GM19397 (cell line): ENCODE results near the gene ABHD6.
"Not testable (repeated sequence)": the region's sequence is repeated elsewhere in the genome, so short reads cannot be mapped to it uniquely, and the experiment has no call there.

ENCODE experiments used
- ATAC-seq: cut with Tn5 transposase; IDR thresholded peaks from one replicate; pipeline ENCODE4 v1.9.1; 2021; ENCODE audit warnings: mild to moderate bottlenecking, moderate library complexity; ENCODE audit not compliant: unreplicated experiment

The ABHD6 gene

GRCh38 chr3:58209933-58210332 lies 27.7 kb upstream of the ABHD6 start:
- no peak for ATAC-seq

GRCh38 chr3:58210761-58211460 lies 26.7 kb upstream of the ABHD6 start, which contains the start of gene DNASE1L3:
DNASE1L3 (minus strand) TSS chr3:58210972; CDS start chr3:58210906, 66 bp downstream.
- no peak for ATAC-seq

DNA sequence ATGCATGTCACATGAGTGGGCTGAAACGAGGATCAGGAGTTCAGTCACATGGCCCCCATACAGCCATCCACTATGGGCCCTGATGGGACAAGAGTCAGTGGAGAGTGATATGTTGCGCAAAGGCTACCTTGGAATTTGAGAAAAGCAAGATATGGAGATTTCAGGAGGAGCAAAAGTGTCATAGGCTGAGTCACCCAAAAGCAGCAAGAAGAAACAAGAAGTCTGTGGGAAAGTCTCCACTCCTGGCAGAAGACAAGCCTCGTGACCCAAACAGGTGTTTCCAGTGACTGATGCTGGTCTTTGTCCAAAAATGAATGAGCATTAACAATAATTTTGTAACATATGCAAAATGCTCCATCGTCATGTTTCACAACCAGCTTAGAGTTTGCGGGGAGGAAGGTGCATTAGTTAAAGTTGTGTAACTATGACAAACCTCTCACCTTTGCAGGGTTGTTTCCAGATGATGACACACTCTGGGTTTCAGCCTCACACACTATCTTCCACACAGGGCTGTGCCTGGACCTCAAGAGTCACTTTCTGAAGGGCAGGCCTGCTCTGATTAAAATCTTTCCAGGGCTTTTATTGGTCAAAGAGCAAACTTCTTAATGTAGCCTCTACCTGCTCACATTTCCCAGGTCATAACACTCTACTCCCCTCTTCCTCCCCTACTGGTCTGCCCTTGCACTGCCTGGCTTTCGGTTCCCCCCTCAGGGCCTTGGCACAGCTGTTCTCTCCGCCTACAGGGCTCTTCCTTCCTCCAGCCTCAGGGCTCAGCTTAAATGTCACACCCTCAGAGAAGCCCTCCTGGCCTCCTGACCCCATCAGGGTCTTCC lies 22.9 kb upstream of the ABHD6 start:
- ATAC-seq, result peak; percentile 80

GRCh38 chr3:58215317-58216025 lies 22.1 kb upstream of the ABHD6 start:
- peak; percentile 13 for ATAC-seq

DNA sequence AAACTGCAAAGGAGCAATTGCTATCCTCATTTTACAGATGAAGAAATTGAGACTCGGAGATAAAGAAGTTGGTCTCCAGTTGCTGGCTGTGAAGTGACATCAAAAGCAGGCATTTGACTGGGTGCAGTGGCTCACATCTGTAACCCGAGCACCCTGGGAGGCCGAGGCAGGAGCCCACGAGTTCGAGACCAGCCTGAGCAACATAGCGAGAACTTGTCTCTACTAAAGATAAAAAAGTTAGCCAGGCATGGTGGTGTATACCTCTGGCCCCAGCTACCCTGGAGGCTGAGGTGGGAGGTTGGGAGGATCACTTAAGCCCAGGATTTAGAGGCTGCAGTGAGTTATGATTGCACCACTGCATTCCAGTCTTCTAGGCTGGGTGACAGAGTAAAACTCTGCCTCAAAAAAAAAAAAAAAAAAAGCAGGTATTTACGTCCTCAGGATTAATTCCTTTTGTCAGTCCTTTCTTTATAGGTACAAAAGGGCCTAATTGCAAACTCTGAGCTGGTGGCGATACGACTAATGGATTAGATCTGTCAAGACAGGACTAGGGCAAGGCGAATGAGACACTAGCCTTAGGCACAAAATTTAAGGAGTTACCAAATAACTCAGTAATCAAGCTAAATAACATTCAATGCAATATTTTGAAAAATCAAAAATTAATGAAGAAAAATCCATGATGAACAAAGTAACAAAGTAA lies 20.9 kb upstream of the ABHD6 start:
- no peak for ATAC-seq

GRCh38 chr3:58217209-58217811 lies 20.3 kb upstream of the ABHD6 start:
- no peak for ATAC-seq

DNA sequence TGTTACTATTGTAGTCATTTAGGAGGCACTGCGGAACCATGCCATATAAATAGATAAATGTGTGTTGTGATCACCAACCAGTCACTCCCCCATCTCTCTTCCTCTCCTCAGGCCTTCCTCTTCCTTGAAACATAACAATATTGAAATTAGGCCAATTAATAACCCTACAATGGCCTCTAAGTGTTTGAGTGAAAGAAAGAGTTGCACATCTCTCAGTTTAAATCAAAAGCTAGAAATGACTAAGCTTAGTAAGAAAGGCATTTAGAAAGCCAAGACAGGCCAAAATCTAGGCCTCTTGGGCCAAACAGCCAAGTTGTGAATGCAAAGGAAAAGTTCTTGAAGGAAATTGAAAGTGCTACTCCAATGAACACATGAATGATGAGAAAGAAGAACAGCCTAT lies 18.7 kb upstream of the ABHD6 start:
- no peak for ATAC-seq

- no peak for ATAC-seq
Observed at GRCh38 chr3:58222161-58222724, 15.3 kb upstream of the ABHD6 start.

GRCh38 chr3:58223855-58224254 lies 13.7 kb upstream of the ABHD6 start:
- ATAC-seq, result no peak

- not testable (repeated sequence) for ATAC-seq
Observed at GRCh38 chr3:58227933-58228332, 9.7 kb upstream of the ABHD6 start.

DNA sequence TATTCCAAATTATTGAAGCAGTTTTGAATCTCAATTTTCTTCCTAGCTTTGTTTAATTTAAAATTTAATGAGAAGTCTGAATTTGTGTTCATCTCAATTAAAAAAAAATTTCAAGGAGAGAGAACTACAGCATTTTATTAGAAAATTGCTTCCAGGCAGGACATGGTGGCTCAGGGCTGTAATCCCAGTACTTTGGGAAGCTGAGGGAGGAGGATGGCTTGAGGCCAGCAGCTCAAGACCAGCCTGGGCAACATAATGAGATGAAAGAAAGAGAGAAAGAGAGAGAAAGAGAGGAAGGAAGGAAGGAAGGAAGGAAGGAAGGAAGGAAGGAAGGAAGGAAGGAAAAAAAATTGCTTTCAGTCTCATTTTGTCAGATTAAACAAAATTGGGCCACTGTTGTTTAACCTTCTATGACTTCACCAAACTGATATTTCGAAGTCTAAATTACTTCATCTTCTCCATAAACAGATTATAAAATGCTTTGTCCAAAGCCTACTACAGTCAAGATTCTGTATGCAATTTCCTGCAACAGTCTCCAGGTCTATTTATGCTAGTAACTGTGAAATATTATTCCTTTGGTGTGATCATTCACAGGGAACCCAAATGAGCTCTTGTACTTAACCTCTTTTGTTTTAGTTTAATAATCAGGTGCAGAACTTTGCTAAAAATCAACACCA lies 6.6 kb upstream of the ABHD6 start:
- no peak for ATAC-seq

GRCh38 chr3:58231666-58232065 lies 5.9 kb upstream of the ABHD6 start:
- no peak for ATAC-seq

DNA sequence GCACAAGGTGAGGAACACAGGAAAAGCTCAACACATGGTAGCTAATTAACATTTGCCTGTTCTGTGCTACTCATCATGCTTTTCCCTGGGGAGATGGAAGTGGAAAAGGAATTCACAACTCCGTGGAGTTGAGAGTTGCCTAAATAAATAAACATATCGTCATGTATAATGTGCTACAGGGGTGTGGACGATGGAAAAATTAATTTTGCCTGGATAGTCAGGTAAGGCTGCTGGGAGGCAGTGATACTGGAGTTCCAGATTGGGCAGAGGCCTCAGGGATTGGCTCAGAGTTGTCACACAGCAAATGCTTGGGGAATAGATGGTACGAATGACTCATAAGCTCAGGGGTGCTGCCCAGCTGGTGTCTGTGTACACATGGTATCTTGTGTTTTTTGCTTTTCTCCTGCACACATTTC lies 3.1 kb upstream of the ABHD6 start:
- no peak for ATAC-seq

DNA sequence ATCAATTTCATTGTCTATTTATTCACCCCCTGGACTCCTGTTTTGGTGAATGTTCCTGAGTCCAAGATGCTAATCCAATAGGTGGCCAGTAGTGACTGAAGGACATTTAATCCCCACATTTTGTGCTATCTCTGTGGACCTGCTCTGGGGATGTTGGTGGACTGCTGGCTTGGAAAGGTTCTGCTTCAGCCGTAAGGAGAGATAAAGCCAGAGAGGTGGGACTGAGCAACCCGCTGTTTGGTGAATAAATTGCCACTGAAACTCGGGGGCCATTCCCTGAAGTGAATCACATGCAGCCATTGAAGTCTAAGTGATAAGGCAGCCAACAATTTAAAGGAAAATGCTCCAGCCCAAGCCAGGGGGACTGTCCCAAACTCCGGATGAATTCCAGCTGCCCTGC lies 1.6 kb upstream of the ABHD6 start:
- ATAC-seq, result no peak

DNA sequence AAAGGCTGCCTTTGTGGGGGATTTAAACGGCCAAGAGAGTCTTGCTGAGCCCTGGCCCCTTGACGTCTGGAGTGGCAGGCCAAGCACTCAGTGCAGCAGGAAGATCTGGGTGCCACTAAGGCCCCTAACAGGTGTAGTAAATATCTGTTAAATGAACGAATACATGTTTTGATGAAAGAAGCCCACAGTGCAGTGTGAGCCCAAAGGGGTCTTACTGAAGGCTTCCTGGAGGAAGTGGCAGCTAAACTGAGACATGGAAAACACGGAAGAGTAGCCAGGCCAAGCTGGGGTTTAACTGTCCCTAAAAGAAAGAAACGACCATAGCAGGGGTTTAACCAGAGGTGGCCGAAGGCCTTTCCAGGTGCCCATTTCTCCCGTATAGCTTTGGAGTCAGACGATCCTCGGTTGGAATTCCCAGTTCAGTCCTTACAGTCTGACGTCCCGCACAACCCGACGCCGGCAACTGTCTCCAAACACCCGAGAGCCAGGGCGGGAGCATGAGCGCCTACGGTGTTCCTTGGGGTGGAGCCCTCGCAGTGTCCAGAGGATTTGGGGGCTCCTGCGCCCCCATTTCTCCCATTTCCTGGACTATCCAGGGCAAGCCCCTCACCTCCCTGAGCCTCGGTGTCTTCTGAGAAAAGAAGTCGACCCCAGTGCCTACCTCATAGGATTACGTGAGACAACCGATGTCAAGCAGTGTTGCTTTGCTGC lies 910 bp upstream of the ABHD6 start:
- ATAC-seq, result no peak

DNA sequence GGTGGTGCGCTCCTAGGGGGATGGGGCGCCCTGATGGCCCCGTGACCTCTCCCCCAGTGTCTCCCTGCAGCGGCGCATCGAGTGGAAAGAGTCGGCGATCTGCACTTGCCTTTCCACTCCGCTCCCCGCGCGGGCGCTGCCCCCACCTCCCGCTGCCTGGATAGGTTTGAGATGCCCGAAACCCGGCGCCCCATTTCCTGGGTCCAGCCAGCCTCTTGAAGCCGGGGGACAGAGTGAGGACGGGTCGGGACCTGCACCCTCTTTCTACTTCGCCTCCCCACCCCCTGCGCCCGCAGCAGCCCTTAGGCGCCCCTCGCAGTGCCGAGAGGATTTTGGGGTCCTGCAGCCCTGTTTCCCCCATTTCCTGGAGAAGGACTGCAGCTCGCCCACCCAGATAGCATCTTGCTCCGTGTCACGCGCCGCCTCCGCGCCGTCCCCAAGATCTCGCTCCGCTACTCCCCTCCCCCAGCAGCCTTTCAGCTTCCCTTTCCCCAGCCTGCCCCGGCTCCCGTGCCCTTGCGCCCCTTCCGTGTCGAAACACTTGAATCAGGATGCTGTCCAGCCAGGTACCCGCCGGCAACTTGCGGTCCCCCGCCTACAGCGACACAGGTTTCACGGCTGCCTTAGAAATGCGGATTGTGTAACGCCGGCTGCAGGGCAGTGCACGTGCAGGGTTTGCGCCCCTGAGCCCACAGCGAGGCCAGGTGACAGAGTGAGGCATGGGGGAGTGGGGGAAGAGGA lies 519 bp downstream of the ABHD6 start:
- peak; percentile 33 for ATAC-seq

GRCh38 chr3:58238830-58239229 lies 1.2 kb downstream of the ABHD6 start:
- ATAC-seq, result no peak

- no peak for ATAC-seq
Observed at GRCh38 chr3:58241306-58242044, 3.9 kb downstream of the ABHD6 start.
